Keratinocyte (primary cell): Measurements from ENCODE around the gene TXNDC8.

Experiments
- EZH2 ChIP-seq: IDR thresholded peaks from one replicate; pipeline ENCODE4 v1.6.1; 2012; ENCODE audit warnings: inconsistent platforms, mild to moderate bottlenecking, low read length, moderate library complexity
- TF ChIP-seq, protein P1 (sequence below), 3 experiments: IDR thresholded peaks in 1 of 3; conservative IDR thresholded peaks in 1 of 3; optimal IDR thresholded peaks in 1 of 3; 2 replicates in 2 of 3; 3 replicates in 1 of 3; pipeline versions ENCODE3 to v1.5.1; 2011; ENCODE audit warnings: low read length in 3 of 3, mild to moderate bottlenecking in 3 of 3, moderate library complexity in 2 of 3, control low read depth in 1 of 3, inconsistent platforms in 1 of 3; ENCODE audit not compliant: insufficient read depth in 2 of 3; ENCODE audit errors: extremely low read depth in 1 of 3

DNA sequence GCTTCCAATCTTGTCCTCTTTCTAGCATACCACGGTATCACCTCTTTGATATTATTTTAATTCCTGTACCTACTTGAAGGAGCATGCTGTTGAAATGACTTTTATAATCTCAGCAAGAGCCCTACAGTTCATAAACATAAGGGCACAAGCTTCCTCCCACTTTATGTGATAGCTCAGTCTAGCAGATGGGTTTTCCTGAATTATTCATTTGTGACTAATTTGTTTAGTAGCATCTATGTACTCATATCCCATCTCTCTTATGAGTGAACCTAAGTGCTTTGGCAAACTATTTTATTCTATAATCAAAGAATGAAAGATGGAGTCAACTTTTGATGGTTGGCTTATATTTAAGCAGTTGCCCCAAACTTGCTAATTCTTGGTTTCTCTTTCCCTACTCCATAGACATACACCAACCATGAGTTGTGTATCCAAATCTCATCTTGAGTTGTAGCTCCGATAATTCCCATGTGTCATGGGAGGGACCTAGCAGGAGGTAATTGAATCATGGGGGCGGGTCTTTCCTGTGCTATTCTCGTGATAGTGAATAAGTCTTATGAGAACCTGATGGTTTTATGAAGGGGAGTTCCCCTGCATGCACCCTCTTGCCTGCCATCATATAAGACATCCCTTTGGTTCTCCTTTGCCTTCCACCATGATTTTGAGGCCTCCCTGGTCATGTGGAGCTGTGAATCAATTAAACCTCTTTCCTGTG lies 17.7 kb downstream of the TXNDC8 start:
- TF ChIP-seq, protein P1, sequence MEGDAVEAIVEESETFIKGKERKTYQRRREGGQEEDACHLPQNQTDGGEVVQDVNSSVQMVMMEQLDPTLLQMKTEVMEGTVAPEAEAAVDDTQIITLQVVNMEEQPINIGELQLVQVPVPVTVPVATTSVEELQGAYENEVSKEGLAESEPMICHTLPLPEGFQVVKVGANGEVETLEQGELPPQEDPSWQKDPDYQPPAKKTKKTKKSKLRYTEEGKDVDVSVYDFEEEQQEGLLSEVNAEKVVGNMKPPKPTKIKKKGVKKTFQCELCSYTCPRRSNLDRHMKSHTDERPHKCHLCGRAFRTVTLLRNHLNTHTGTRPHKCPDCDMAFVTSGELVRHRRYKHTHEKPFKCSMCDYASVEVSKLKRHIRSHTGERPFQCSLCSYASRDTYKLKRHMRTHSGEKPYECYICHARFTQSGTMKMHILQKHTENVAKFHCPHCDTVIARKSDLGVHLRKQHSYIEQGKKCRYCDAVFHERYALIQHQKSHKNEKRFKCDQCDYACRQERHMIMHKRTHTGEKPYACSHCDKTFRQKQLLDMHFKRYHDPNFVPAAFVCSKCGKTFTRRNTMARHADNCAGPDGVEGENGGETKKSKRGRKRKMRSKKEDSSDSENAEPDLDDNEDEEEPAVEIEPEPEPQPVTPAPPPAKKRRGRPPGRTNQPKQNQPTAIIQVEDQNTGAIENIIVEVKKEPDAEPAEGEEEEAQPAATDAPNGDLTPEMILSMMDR (optimal IDR thresholded peaks at IDR 0.05 in 1 of 3, IDR thresholded peaks at IDR 0.05 in 1 of 3, conservative IDR thresholded peaks at IDR 0.05 in 1 of 3; ENCODE audit: extremely low read depth in 1 of 3, insufficient read depth in 2 of 3, low read length in 3 of 3), result no peak
- TF ChIP-seq EZH2, result no peak
